Esophagus muscularis mucosa (tissue), 4 donors: Measurements from ENCODE around the gene RSBN1L. TPM values are rescaled to one million over a fixed set of nuclear protein-coding genes. Genes with fewer than 3 reads are reported as not detected.
A peak's percentile ranks its signal among the peaks of the same experiment; 100 is the strongest.

Experiments
- DNase-seq: peaks from one replicate; pipeline ENCODE4 v3.0.0-alpha.2; 2017; ENCODE audit errors: extremely low spot score
- H3K27ac ChIP-seq, 4 donors: fragments of 200-600 bp; sonication (generic); replicated peaks in 1 of 4; 1 replicate in 3 of 4; 2 replicates in 1 of 4; pipeline ENCODE4 v1.5.1; 2016 to 2019; ENCODE audit warnings: mild to moderate bottlenecking in 1 of 4
- H3K27me3 ChIP-seq, 4 donors: fragments of 200-600 bp; sonication (generic); one replicate each; pipeline versions ENCODE4 v1.5.1 to v1.6.0; 2016 to 2019
- H3K36me3 ChIP-seq, 4 donors: fragments of 200-600 bp; sonication (generic); one replicate each; pipeline ENCODE4 v1.5.1; 2016 to 2019
- H3K4me1 ChIP-seq, 4 donors: fragments of 200-600 bp; sonication (generic); one replicate each; pipeline ENCODE4 v1.5.1; 2016 to 2019
- H3K4me3 ChIP-seq, 4 donors: fragments of 200-600 bp; sonication (generic); 1 replicate in 2 of 4; 2 replicates in 2 of 4; pipeline ENCODE4 v1.5.1; 2016 to 2019; ENCODE audit warnings: mild to moderate bottlenecking in 4 of 4, moderate library complexity in 1 of 4
- H3K9me3 ChIP-seq, 4 donors: fragments of 200-600 bp; sonication (generic); 1 replicate in 3 of 4; 2 replicates in 1 of 4; pipeline ENCODE4 v1.5.1; 2016 to 2019
- CTCF ChIP-seq, 3 experiments: fragments of 200-600 bp in 2 of 3; fragments of 450-650 bp in 1 of 3; sonication (generic) in 2 of 3; IDR thresholded peaks; one replicate each; pipeline ENCODE4 v1.5.1; 2017 to 2019; ENCODE audit warnings: antibody characterized with exemption in 3 of 3, mild to moderate bottlenecking in 2 of 3, moderate library complexity in 1 of 3
- EP300 ChIP-seq: sonication (generic); formaldehyde crosslinking; IDR thresholded peaks from one replicate; pipeline ENCODE4 v1.6.1; 2017; ENCODE audit warnings: antibody characterized with exemption
- POLR2A ChIP-seq: fragments of 450-650 bp; IDR thresholded peaks from one replicate; pipeline ENCODE4 v1.6.1; 2017; ENCODE audit warnings: antibody characterized with exemption, moderate library complexity, mild to moderate bottlenecking, low read depth
- POLR2AphosphoS5 ChIP-seq, 2 donors: sonication (generic); formaldehyde crosslinking; IDR thresholded peaks; one replicate each; pipeline ENCODE4 v1.6.1; 2017; ENCODE audit warnings: antibody characterized with exemption in 2 of 2
- WGBS: methylation state at CpG from one replicate; pipeline ENCODE4 v1.1.5; 2018; 5-methylcytosine and 5-hydroxymethylcytosine counted together
- intact Hi-C: fragments of 100-400 bp; cut with DNase I; formaldehyde crosslinking; loops from one replicate; pipeline ENCODE4 v1.15.1; 2023
- total RNA-seq, 4 donors: library from RNA; depleted of rRNA; stranded (reverse); fragments of >200 nt; gene quantifications; one replicate each; pipeline versions ENCODE4 v1.1.0 to v1.2.1, GENCODE V29; 2016

The RSBN1L gene
- total RNA-seq, 4 donors from 2014 or later, result 17.0 to 36.5 (median 25.9) TPM

- 92% methylated on average over 1 of the region's 1 CpG for WGBS
- no peak for DNase-seq
- no peaks in the 10 kb centered on the region for H3K9me3 ChIP-seq
- no peak overlapping the region for H3K4me3 ChIP-seq
- H3K36me3 ChIP-seq, result peaks cover 7 to 24% (median 13%) of the 10 kb centered on the region in 4 donors
- TF ChIP-seq POLR2AphosphoS5 (IDR thresholded peaks at IDR 0.05), result no peak
- TF ChIP-seq POLR2A, result no peak
- no peak for TF ChIP-seq EP300
- no peak for TF ChIP-seq CTCF (IDR thresholded peaks at IDR 0.05)
- intact Hi-C loops, result no loop called here
- H3K27me3 ChIP-seq, result no peaks in the 10 kb centered on the region
- peak overlapping the region in 3 of 4 donors; percentile 12 to 39 (median 13) for H3K27ac ChIP-seq
- peaks cover 11 to 72% (median 59%) of the 10 kb centered on the region in 4 donors for H3K4me1 ChIP-seq
These were observed 9.0 kb upstream of the RSBN1L start for GRCh38 chr7:77687100-77687746.

GRCh38 chr7:77687747-77688144 is 8.5 kb upstream of the RSBN1L start:
- H3K4me1 ChIP-seq, result peaks cover 11 to 77% (median 64%) of the 10 kb centered on the region in 4 donors
- H3K36me3 ChIP-seq, result peaks cover 7 to 19% (median 8%) of the 10 kb centered on the region in 4 donors
- DNase-seq, result no peak
- H3K9me3 ChIP-seq, result no peaks in the 10 kb centered on the region
- no peak for TF ChIP-seq POLR2AphosphoS5 (IDR thresholded peaks at IDR 0.05)
- no peak for TF ChIP-seq CTCF (IDR thresholded peaks at IDR 0.05)
- no peak for TF ChIP-seq EP300
- no peak for TF ChIP-seq POLR2A
- H3K27me3 ChIP-seq, result no peaks in the 10 kb centered on the region
- WGBS, result 93% methylated on average over 1 of the region's 1 CpG
- no peak overlapping the region for H3K4me3 ChIP-seq
- peak overlapping the region in 3 of 4 donors; percentile 9 to 39 (median 11) for H3K27ac ChIP-seq
- intact Hi-C loops, result no loop called here

- no peak for DNase-seq
- Histone ChIP-seq H3K27ac (peak overlapping the region in 3 of 4 donors; percentile 29 to 62 (median 49)), H3K4me3 (no peak overlapping the region), H3K9me3 (no peaks in the 10 kb centered on the region), H3K4me1 (peaks cover 21 to 85% (median 74%) of the 10 kb centered on the region in 4 donors), H3K36me3 (peaks cover 0 to 11% (median 0%) of the 10 kb centered on the region in 4 donors), H3K27me3 (no peaks in the 10 kb centered on the region)
- WGBS, result 64% methylated on average over 8 of the region's 8 CpGs
- intact Hi-C loops, result no loop called here
- no peak for TF ChIP-seq CTCF (IDR thresholded peaks at IDR 0.05)
- no peak for TF ChIP-seq POLR2AphosphoS5 (IDR thresholded peaks at IDR 0.05)
- TF ChIP-seq POLR2A, result no peak
- TF ChIP-seq EP300, result no peak
These were observed 6.0 kb upstream of the RSBN1L start for GRCh38 chr7:77690289-77690688.

- intact Hi-C loops, result no loop called here
- peaks cover 16 to 72% (median 61%) of the 10 kb centered on the region in 4 donors for H3K4me1 ChIP-seq
- no peak for DNase-seq
- WGBS, result 93% methylated on average over 10 of the region's 10 CpGs
- no peaks in the 10 kb centered on the region for H3K27me3 ChIP-seq
- H3K4me3 ChIP-seq, result no peak overlapping the region
- H3K9me3 ChIP-seq, result no peaks in the 10 kb centered on the region
- H3K27ac ChIP-seq, result no peak overlapping the region
- peaks cover 0 to 11% (median 0%) of the 10 kb centered on the region in 4 donors for H3K36me3 ChIP-seq
- TF ChIP-seq POLR2A (no peak), POLR2AphosphoS5 (IDR thresholded peaks at IDR 0.05) (no peak), EP300 (no peak), CTCF (IDR thresholded peaks at IDR 0.05) (no peak)
These were observed 4.3 kb upstream of the RSBN1L start for GRCh38 chr7:77691892-77692491.
